ENCODE data around the gene MEGF11. TPM values are rescaled to one million over a fixed set of nuclear protein-coding genes. Genes with fewer than 3 reads are reported as not detected.

MEGF11 gene
- total and polyA plus RNA-seq, 10 donors: 0.02 to 0.61 (median 0.23) TPM; not detected in 4

- TF ChIP-seq POLR2A (IDR thresholded peaks at IDR 0.05): no peak
- no peak for TF ChIP-seq POLR2AphosphoS5 (IDR thresholded peaks at IDR 0.05)
- peaks cover 0 to 7% (median 0%) of the 10 kb centered on the region in 7 donors for H3K27me3 ChIP-seq (replicated peaks in 1 of 7)
- H3K4me3 ChIP-seq: no peak overlapping the region
- WGBS, 5 donors: 89 to 94% (median 93%) methylated on average over 10 of the region's 10 CpGs
- no peaks in the 10 kb centered on the region for H3K36me3 ChIP-seq
- peak; percentile 13 for DNase-seq
- no peak overlapping the region for H3K27ac ChIP-seq
- no peaks in the 10 kb centered on the region for H3K9me3 ChIP-seq
- intact Hi-C loops (cut with DNase I; ENCODE audit: low total_unique reads): no loop called here
- no peaks in the 10 kb centered on the region for H3K4me1 ChIP-seq
Observed at GRCh38 chr15:66225656-66226274, 27.8 kb downstream of the MEGF11 start.

GRCh38 chr15:66224946-66225345 is 28.6 kb downstream of the MEGF11 start:
- Histone ChIP-seq H3K36me3 (no peaks in the 10 kb centered on the region), H3K9me3 (no peaks in the 10 kb centered on the region), H3K27me3 (replicated peaks in 1 of 7) (peaks cover 0 to 8% (median 0%) of the 10 kb centered on the region in 7 donors), H3K27ac (no peak overlapping the region), H3K4me1 (no peaks in the 10 kb centered on the region), H3K4me3 (no peak overlapping the region)
- DNase-seq: peak; percentile 63
- intact Hi-C loops (cut with DNase I; ENCODE audit: low total_unique reads): no loop called here
- no peak for TF ChIP-seq POLR2AphosphoS5 (IDR thresholded peaks at IDR 0.05)
- no peak for TF ChIP-seq CTCF (IDR thresholded peaks at IDR 0.05 in 8 of 11, conservative IDR thresholded peaks at IDR 0.05 in 3 of 11)
- no peak for TF ChIP-seq POLR2A (IDR thresholded peaks at IDR 0.05)
- 88 to 90% (median 88%) methylated on average over 6 of the region's 6 CpGs for WGBS, 5 donors

GRCh38 chr15:66222273-66223198 is 31.0 kb downstream of the MEGF11 start:
- Histone ChIP-seq H3K4me3 (no peak overlapping the region), H3K4me1 (no peaks in the 10 kb centered on the region), H3K36me3 (no peaks in the 10 kb centered on the region), H3K9me3 (no peaks in the 10 kb centered on the region), H3K27ac (no peak overlapping the region), H3K27me3 (replicated peaks in 1 of 7) (peaks cover 0 to 8% (median 0%) of the 10 kb centered on the region in 7 donors)
- 73 to 91% (median 77%) methylated on average over 11 of the region's 11 CpGs for WGBS, 5 donors
- peak; percentile 24 for DNase-seq
- TF ChIP-seq CTCF (IDR thresholded peaks at IDR 0.05 in 8 of 11, conservative IDR thresholded peaks at IDR 0.05 in 3 of 11): no peak
- TF ChIP-seq POLR2AphosphoS5 (IDR thresholded peaks at IDR 0.05): no peak
- TF ChIP-seq POLR2A (IDR thresholded peaks at IDR 0.05): no peak
- intact Hi-C loops (cut with DNase I; ENCODE audit: low total_unique reads): no loop called here

GRCh38 chr15:66221126-66221525 is 32.4 kb downstream of the MEGF11 start:
- intact Hi-C loops (cut with DNase I; ENCODE audit: low total_unique reads): no loop called here
- no peak for TF ChIP-seq CTCF (IDR thresholded peaks at IDR 0.05 in 8 of 11, conservative IDR thresholded peaks at IDR 0.05 in 3 of 11)
- TF ChIP-seq POLR2AphosphoS5 (IDR thresholded peaks at IDR 0.05): peak in 2 of 3 donors; percentile 47 to 49
- Histone ChIP-seq H3K9me3 (no peaks in the 10 kb centered on the region), H3K36me3 (no peaks in the 10 kb centered on the region), H3K4me1 (no peaks in the 10 kb centered on the region), H3K27ac (no peak overlapping the region), H3K4me3 (no peak overlapping the region), H3K27me3 (replicated peaks in 1 of 7) (peaks cover 0 to 8% (median 0%) of the 10 kb centered on the region in 7 donors)
- 54 to 63% (median 60%) methylated on average over 9 of the region's 9 CpGs for WGBS, 5 donors
- peak; percentile 51 for DNase-seq
